K562 (cell line): Measurements from ENCODE around the gene DDX46. TPM values are rescaled to one million over a fixed set of nuclear protein-coding genes. Genes with fewer than 3 reads are reported as not detected.

Experiments used
- CHCHD3 ChIP-seq: fragments of 250-450 bp; sonication (Bioruptor Pico); IDR thresholded peaks from 2 replicates; pipeline ENCODE4 v2.1.2; 2022; ENCODE audit warnings: mild to moderate bottlenecking
- E2F6 ChIP-seq, 2 experiments: IDR thresholded peaks; 2 replicates each; pipeline ENCODE4 v1.6.1; 2011; ENCODE audit warnings: borderline replicate concordance in 1 of 2, control low read depth in 1 of 2, low read depth in 1 of 2, low read length in 1 of 2, mild to moderate bottlenecking in 1 of 2, mixed read lengths in 1 of 2, moderate library complexity in 1 of 2; ENCODE audit not compliant: insufficient read depth in 1 of 2, insufficient read length in 1 of 2, poor library complexity in 1 of 2, severe bottlenecking in 1 of 2; ENCODE audit errors: extremely low read depth in 1 of 2
- HEY1 ChIP-seq: fragments of 250-450 bp; sonication (Bioruptor Pico); IDR thresholded peaks from 2 replicates; pipeline ENCODE4 v1.5.0; 2020; ENCODE audit warnings: mild to moderate bottlenecking, moderate library complexity, borderline replicate concordance
- MTF1 ChIP-seq: fragments of 250-450 bp; sonication (Bioruptor Pico); IDR thresholded peaks from 2 replicates; pipeline ENCODE4 v1.9.0; 2021; ENCODE audit warnings: moderate library complexity, mild to moderate bottlenecking, inconsistent platforms, borderline replicate concordance
- RBM22 ChIP-seq: fragments of 200-400 bp; formaldehyde crosslinking; IDR thresholded peaks from 2 replicates; pipeline ENCODE4 v1.6.1; 2018; ENCODE audit warnings: low read length, low read depth; ENCODE audit not compliant: poor library complexity, severe bottlenecking
- SMARCC2 ChIP-seq: fragments of 450-650 bp; IDR thresholded peaks from 2 replicates; pipeline ENCODE4 v1.6.1; 2017; ENCODE audit warnings: antibody characterized with exemption, moderate library complexity, mild to moderate bottlenecking, low read depth
- TRIM25 ChIP-seq: fragments of 450-650 bp; IDR thresholded peaks from 2 replicates; pipeline ENCODE4 v1.7.0; 2016; ENCODE audit warnings: borderline replicate concordance
- ZBTB11 ChIP-seq, 3 experiments: fragments of 200-800 bp in 1 of 3; fragments of 250-450 bp in 1 of 3; fragments of 450-650 bp in 1 of 3; sonication (Bioruptor Pico) in 1 of 3; sonication (Bioruptor generic) in 1 of 3; formaldehyde crosslinking in 1 of 3; IDR thresholded peaks; 2 replicates each; pipeline versions ENCODE4 v1.6.1 to v1.8.0; 2016 to 2022; ENCODE audit warnings: mild to moderate bottlenecking in 2 of 3, missing genetic modification characterization in 2 of 3, missing compliant biosample characterization in 1 of 3, moderate library complexity in 1 of 3
- ZBTB5 ChIP-seq: fragments of 450-650 bp; IDR thresholded peaks from 2 replicates; pipeline ENCODE4 v1.6.1; 2017; ENCODE audit warnings: antibody characterized with exemption
- polyA plus RNA-seq, 8 experiments: library from polyadenylated mRNA; depleted of rRNA in 4 of 8; stranded (reverse) in 5 of 8; unstranded in 3 of 8; fragments of >200 nt; fragmentation: Nextera tagmentation in 2 of 8; fragmentation: Illumina TruSeq in 1 of 8; extraction: Ambion mirVana in 2 of 8; extraction: Trizol in 1 of 8; gene quantifications; 2 replicates each; pipeline versions ENCODE4 v1.2.1 to v1.2.3, GENCODE V29; 2011 to 2014; ENCODE audit warnings: inconsistent platforms in 1 of 8, missing spikeins in 1 of 8
- total RNA-seq, 7 experiments: library from RNA; depleted of rRNA in 6 of 7; stranded (reverse); fragments of >200 nt in 6 of 7; fragmentation: Illumina TruSeq in 2 of 7; extraction: Trizol in 2 of 7; gene quantifications; 2 replicates each; pipeline versions ENCODE4 v1.2.1 to v1.2.3, GENCODE V29; 2011 to 2021; ENCODE audit warnings: low replicate concordance in 1 of 7
- TF ChIP-seq, protein P1 (sequence below): fragments of 450-650 bp; IDR thresholded peaks from 2 replicates; pipeline ENCODE4 v1.6.1; 2016; ENCODE audit warnings: borderline replicate concordance
- TF ChIP-seq, protein P2 (sequence below): fragments of 200-400 bp; formaldehyde crosslinking; IDR thresholded peaks from 2 replicates; pipeline ENCODE4 v1.6.1; 2017; ENCODE audit warnings: mild to moderate bottlenecking, low read depth, low read length, moderate library complexity

Gene DDX46
- total and polyA plus RNA-seq, 9 of the 15 experiments (the other 6 are each of a cell fraction or from before 2014, with no cell fraction given), result 26.2 to 99.0 (median 76.4) TPM

GRCh38 chr5:134738963-134739661 is 19.5 kb upstream of the DDX46 start (continued):
- TF ChIP-seq ZBTB5 (0 out of 2 replicates have a peak, but pooled peaks have one; percentile 47), RBM22 (no peak), TRIM25 (peak; percentile 86), E2F6 (IDR thresholded peaks at IDR 0.05; ENCODE audit: borderline replicate concordance in 1 of 2, extremely low read depth in 1 of 2, insufficient read depth in 1 of 2, insufficient read length in 1 of 2, low read depth in 1 of 2, low read length in 1 of 2, poor library complexity in 1 of 2, severe bottlenecking in 1 of 2) (peak; percentile 90 to 94), SMARCC2 (no peak), MTF1 (no peak), ZBTB11 (CRISPR knock-in tag; IDR thresholded peaks at IDR 0.05) (no peak), CHCHD3 (CRISPR knock-in tag) (no peak), HEY1 (no peak)
- TF ChIP-seq, protein P1, sequence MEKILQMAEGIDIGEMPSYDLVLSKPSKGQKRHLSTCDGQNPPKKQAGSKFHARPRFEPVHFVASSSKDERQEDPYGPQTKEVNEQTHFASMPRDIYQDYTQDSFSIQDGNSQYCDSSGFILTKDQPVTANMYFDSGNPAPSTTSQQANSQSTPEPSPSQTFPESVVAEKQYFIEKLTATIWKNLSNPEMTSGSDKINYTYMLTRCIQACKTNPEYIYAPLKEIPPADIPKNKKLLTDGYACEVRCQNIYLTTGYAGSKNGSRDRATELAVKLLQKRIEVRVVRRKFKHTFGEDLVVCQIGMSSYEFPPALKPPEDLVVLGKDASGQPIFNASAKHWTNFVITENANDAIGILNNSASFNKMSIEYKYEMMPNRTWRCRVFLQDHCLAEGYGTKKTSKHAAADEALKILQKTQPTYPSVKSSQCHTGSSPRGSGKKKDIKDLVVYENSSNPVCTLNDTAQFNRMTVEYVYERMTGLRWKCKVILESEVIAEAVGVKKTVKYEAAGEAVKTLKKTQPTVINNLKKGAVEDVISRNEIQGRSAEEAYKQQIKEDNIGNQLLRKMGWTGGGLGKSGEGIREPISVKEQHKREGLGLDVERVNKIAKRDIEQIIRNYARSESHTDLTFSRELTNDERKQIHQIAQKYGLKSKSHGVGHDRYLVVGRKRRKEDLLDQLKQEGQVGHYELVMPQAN, result peak; percentile 70
- TF ChIP-seq, protein P2, sequence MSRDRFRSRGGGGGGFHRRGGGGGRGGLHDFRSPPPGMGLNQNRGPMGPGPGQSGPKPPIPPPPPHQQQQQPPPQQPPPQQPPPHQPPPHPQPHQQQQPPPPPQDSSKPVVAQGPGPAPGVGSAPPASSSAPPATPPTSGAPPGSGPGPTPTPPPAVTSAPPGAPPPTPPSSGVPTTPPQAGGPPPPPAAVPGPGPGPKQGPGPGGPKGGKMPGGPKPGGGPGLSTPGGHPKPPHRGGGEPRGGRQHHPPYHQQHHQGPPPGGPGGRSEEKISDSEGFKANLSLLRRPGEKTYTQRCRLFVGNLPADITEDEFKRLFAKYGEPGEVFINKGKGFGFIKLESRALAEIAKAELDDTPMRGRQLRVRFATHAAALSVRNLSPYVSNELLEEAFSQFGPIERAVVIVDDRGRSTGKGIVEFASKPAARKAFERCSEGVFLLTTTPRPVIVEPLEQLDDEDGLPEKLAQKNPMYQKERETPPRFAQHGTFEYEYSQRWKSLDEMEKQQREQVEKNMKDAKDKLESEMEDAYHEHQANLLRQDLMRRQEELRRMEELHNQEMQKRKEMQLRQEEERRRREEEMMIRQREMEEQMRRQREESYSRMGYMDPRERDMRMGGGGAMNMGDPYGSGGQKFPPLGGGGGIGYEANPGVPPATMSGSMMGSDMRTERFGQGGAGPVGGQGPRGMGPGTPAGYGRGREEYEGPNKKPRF, result no peak
